Dermis microvascular lymphatic vessel endothelial cell (primary cell): ENCODE data around the gene NATD1. TPM values are rescaled to one million over a fixed set of nuclear protein-coding genes. Genes with fewer than 3 reads are reported as not detected.
A peak's percentile ranks its signal among the peaks of the same experiment; 100 is the strongest.

ENCODE experiments used
- DNase-seq, 2 donors: peaks; one replicate each; pipeline versions ENCODE4 v3.0.0 to v3.0.0-alpha.2; 2010; ENCODE audit warnings: low read depth in 2 of 2
- total RNA-seq: library from RNA; depleted of rRNA; stranded (reverse); fragments of >200 nt; gene quantifications from 2 replicates; pipeline ENCODE4 v1.2.1, GENCODE V29; 2014

Gene NATD1
- total RNA-seq, 1 donor from 2014 or later: 1.9 TPM

GRCh38 chr17:21275579-21276263 is 22.5 kb upstream of the NATD1 start:
- DNase-seq: peak in 1 of 2 donors; percentile 79

GRCh38 chr17:21275047-21275578 is 21.9 kb upstream of the NATD1 start:
- DNase-seq: no peak

GRCh38 chr17:21272881-21273792 is 19.9 kb upstream of the NATD1 start:
- DNase-seq: no peak

GRCh38 chr17:21272250-21272649 is 19.0 kb upstream of the NATD1 start:
- DNase-seq: no peak

- DNase-seq: no peak
Observed at GRCh38 chr17:21271454-21272183, 18.4 kb upstream of the NATD1 start.

- no peak for DNase-seq
Observed at GRCh38 chr17:21269394-21269793, 16.2 kb upstream of the NATD1 start.

GRCh38 chr17:21268596-21269188 is 15.5 kb upstream of the NATD1 start:
- DNase-seq: no peak

GRCh38 chr17:21263376-21263775 is 10.2 kb upstream of the NATD1 start:
- no peak for DNase-seq

GRCh38 chr17:21262259-21262993 is 9.2 kb upstream of the NATD1 start:
- DNase-seq: no peak

GRCh38 chr17:21258593-21258992 is 5.4 kb upstream of the NATD1 start:
- no peak for DNase-seq

- no peak for DNase-seq
Observed at GRCh38 chr17:21253646-21254441, 634 bp upstream of the NATD1 start.

- DNase-seq: no peak
Observed at GRCh38 chr17:21252289-21252795, 868 bp downstream of the NATD1 start.

- no peak for DNase-seq
Observed at GRCh38 chr17:21251337-21252010, 1.7 kb downstream of the NATD1 start.

- no peak for DNase-seq
Observed at GRCh38 chr17:21250854-21251253, 2.4 kb downstream of the NATD1 start.

- DNase-seq: no peak
Observed at GRCh38 chr17:21249920-21250703, 3.1 kb downstream of the NATD1 start.

- no peak for DNase-seq
Observed at GRCh38 chr17:21249086-21249795, 4.0 kb downstream of the NATD1 start.

- DNase-seq: no peak
Observed at GRCh38 chr17:21248500-21248899, 4.7 kb downstream of the NATD1 start.
